Right hindlimb (tissue), 1 donor: Measurements from ENCODE around the gene HOXB2.
"Not testable (repeated sequence)": the region's sequence is repeated elsewhere in the genome, so short reads cannot be mapped to it uniquely, and the experiment has no call there.

Experiments
- DNase-seq: peaks from one replicate; pipeline ENCODE4 v3.0.0-alpha.2; 2018

Gene HOXB2

DNA sequence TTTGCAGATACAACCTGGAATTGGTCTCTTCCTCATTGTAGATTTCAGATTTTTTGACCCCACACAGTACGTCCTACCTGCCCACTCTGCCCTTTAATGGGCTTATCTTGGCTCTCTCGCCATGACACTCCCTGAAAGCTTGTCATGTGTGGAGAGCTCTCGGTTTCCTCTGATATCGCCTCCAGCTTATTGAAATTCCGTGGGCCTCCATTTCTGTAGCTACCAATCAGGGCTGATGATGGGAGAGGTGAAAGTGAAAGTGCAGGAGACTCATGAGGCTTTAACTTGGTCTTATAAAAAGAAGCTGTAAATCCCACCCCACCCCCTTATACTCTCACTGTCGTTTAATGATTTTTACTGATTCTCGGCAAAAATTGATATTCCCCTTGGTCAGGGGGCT is 31.8 kb downstream of the HOXB2 start:
- DNase-seq = no peak

GRCh38 chr17:48510761-48511604 is 33.9 kb downstream of the HOXB2 start:
- DNase-seq = no peak

- DNase-seq = no peak
These were observed 34.5 kb downstream of the HOXB2 start for GRCh38 chr17:48510381-48510760.

DNA sequence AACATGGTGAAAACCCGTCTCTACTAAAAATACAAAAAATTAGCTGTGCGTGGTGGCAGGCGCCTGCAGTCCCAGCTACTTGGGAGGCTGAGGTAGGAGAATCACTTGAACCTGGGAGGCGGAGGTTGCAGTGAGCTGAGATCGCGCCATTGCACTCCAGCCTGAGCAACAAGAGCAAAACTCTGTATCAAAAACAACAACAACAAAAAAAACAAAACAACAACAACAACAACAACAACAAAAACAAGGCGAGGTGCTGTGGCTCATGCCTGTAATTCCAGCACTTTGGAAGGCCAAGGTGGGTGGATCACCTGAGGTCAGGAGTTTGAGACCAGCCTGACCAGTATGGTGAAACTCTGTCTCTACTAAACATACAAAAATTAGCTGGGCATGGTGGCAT is 35.2 kb downstream of the HOXB2 start:
- DNase-seq = not testable (repeated sequence)

DNA sequence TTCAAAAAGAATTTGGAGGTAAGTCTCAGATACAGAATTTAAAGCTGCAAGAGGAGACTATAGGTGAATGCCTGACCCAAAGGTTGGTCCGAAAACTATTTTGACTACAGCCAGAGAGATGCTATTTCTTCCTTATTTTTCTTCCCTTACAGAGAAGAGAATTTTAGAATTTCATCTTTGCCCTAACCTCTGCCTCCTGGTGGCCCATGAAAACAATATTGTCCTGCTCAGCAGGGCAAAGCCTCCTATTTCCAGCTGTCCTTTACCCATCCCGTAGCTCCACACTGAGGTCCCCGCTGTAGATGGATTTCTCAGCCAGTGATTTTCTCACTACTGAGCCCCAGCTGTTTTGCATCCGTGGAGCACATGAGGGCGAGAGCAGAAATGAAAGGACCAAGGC is 38.7 kb downstream of the HOXB2 start:
- DNase-seq = no peak

DNA sequence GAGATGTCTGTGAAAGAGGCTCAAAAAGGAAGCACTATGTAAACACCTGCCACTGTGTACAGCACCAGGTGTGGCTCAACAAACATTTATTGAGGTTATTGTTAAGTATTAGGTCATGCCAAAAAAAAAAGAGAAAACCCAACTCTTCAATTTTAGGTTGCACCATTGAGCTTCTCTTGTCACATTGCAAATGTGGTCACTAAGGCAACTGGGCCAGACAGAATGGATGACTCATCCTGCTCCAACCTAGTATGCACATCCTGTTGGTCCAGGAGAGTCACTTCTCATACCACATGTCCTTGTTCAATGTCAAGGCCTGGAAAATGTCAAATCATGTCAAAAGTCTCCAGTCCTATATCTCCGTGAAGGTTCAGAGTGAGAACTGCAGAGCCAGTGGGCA is 39.1 kb downstream of the HOXB2 start:
- DNase-seq = no peak

GRCh38 chr17:48504953-48505352 is 40.0 kb downstream of the HOXB2 start:
- no peak for DNase-seq

- DNase-seq = no peak
These were observed 41.2 kb downstream of the HOXB2 start for GRCh38 chr17:48503747-48504146.

DNA sequence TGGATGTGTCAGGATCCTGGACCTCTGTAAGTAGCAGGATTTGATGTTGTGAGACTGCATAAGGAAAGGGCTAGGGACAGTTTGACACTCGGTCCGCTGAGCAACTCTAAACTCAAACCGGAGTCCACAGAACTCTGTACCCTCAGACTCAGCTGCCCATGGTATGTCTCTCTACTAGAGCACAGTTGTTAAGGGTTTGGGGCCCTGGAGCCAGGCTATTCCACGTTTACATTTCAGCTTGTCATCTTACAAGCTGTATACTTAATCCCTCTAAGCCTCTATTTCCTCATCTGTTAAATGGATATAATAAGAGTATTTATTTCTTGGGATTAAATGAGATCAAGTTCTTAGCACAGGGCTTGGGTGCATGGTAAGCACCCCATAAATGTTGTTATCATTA is 42.0 kb downstream of the HOXB2 start:
- no peak for DNase-seq

DNA sequence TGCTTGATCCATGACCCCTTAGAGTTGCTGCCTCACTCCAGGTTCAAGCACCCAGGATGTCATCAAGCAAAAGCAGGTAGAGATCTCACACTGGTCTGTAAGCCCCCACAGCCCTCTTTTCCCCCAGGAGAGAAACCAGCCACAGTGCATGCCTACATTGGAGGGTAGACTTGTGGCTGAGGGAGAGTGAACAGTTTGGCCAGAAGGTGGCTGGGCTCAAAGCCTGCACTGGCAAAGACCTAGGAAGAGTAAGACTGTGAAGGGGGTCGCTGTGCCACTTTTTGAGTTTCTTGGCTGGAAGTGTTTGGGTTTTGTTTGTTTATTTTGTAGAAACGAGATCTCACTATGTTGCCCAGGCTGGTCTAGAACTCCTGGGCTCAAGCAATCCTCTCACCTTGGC is 42.6 kb downstream of the HOXB2 start:
- no peak for DNase-seq

DNA sequence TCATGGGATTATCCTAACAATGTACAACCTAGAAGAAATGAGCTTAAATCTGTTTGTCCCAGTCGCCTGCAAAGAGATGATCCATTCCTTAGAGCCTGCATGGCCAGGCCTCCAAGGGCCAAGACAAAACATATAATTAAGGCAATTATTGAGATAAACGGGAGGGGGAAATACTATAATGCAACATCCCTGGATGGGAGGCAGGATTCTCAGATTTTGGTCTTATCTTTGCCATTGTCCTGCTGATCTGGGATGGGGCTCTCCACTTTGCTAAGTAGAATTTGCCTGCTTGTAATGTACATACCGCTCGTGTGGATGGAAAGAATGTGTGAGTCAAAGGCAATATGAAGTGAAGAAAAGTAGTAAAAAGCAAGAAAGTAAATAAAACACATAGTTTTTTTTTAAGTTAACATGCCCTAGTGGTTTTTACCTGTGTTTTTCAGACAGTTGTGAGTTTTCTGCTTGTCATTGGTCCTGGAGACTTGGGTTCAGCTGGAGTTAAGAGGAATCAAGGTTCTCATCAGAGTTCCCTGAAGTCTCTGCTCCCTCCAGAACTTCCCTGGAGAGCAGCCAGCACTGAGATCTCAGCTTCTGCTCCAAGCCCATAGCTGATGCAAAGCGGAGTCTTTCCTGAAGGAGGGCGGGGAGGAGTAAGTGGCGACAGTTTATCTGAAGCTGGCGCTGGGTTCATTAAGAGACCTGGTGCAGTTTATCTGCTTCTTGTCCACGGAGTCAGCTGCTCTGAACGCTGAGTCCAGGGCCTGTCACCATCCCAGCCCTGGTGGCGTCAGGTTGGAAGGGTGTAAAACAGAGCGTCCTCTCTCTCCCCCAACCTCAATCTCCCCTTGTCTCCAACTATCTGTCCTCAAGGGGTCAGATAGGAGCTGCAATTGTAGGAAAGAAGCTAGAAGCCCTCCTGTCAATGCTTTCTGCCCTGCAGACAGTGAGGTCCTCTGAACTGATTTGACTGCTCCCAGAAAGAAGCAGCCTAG is 44.2 kb downstream of the HOXB2 start:
- DNase-seq = no peak

DNA sequence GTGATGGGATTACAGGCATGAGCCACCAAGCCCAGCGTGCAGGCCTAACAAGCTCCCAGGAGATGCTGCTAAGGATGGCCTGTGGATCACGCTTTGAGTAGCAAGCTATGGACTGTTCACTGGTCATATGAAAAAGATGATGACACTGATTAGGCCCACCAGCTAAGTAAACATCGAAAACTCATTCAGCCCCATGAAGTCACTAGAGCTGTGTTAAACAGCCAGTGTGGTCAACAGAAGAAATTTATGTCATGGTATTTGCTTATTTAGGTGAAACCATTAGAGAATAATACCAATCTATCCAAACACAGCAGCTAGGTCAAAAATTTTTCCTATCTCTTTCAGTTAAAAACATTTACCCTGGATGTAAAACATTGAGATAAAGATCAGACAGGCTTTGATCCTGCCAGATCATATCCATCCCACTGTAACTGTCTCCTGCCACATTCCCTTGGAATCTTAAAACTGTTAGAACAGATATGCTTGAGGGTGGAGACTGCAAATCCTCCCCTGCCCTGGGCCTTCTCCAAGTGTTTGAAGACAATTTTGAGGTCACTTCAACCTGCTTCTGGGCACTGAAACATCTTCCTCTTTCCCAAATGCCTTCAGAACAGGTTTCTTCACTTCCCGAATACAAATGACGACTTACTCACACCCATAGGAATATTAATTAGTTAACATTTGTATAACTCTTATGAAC is 45.0 kb downstream of the HOXB2 start:
- DNase-seq = no peak

DNA sequence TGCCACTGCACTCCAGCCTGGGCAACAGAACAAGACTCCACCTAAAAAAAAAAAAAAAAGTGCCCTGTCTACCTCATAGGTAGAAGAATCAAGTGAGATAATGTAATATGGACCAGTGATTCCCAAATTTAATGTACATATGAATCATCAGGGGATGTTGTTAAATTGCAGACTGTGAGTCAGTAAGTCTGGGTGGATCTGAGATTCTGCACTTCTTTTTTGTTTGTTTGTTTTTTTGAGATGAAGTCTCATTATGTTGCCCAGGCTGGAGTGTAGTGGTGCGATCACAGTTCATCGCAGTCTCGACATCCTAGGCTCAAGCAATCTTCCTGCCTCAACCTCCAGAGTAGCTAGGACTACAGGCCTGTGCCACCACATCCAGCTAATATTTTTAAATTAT is 45.7 kb downstream of the HOXB2 start:
- DNase-seq = no peak

DNA sequence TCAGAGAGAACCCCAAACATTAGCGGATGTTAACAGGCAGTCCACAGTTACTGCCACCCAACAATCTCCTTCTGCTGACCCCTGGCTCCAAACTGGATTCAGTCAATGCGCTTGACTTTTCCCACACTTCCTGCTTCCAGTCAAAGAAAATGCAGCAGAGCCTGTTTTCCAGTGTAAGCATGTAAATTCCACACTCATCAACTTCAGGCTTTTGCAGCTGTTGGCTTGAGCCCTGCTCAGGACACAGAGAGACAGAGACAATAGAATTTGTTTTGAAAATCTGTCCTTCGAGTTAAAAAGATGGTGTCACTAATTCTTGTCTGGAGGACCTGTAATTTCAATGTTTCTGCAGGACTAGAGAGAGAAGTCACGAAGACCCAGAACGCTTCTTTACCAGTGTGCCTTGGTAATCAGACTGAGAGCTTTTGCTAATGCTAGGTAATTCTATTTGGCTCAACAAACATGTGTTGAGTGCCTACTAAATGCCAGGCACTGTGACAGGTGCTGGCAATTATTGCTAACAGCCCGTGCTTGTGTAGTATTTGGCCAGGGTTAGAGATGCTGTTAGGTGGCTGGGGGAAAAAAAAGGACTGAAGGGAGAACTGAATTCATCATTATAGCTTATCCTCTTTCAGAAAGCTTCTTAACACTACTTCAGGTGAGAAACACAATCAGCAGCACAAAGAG is 46.6 kb downstream of the HOXB2 start:
- no peak for DNase-seq

GRCh38 chr17:48497103-48497502 is 47.8 kb downstream of the HOXB2 start:
- DNase-seq = no peak

- no peak for DNase-seq
These were observed 50.6 kb downstream of the HOXB2 start for GRCh38 chr17:48494335-48494734.
